Subcutaneous adipose tissue (tissue), 4 donors: ENCODE data around the gene HIPK3. TPM values are rescaled to one million over a fixed set of nuclear protein-coding genes. Genes with fewer than 3 reads are reported as not detected.

Experiments used
- CTCF ChIP-seq: fragments of 450-650 bp; IDR thresholded peaks from one replicate; pipeline ENCODE4 v1.5.1; 2016; ENCODE audit warnings: low read depth, mild to moderate bottlenecking, control low read depth, antibody characterized with exemption, moderate library complexity
- total RNA-seq, 4 donors: library from RNA; depleted of rRNA; stranded (reverse); fragments of >200 nt; gene quantifications; one replicate each; pipeline ENCODE4 v1.1.0, GENCODE V29; 2016

HIPK3 gene
- total RNA-seq, 4 donors from 2014 or later, result 243 to 401 (median 307) TPM

- TF ChIP-seq CTCF, result no peak
These were observed 7.7 kb downstream of the HIPK3 start for GRCh38 chr11:33264926-33265325.

DNA sequence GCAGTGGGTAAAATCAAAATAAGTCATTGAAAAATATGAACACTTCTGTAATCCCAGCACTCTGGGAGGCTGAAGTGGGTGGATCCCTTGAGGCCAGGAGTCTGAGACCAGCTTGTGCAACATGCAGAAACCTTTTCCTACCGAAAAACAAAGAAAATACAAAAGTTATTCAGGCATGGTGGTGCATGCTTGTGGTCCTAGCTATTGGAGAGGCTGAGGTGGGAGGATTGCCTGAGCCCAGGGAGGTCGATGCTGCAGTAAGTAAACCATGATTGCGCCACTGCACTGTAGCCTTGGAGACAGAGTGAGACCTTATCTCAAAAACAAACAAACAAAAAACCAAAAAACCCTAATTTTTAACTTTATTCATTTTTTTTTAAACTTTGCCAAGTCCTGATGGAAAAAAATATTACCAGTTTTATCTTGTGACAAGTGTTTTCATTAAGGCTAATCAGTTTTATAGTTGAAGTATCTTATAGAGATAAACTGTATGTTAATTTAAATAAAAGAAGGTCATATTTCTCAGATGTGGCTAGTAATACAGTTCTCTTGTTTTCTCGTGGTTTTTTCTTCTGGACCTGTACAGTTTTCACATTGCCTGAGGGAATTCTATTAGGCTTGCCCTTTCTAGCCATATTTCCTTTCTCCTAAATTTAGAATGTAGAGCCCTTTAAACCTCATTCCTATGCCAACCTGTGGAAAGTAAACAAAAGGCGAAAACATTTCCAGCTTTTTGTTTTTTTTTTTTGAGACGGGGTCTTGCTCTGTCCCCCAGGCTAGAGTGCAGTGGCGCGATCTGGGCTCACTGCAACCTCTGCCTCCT, 9.4 kb downstream of the HIPK3 start:
- TF ChIP-seq CTCF, result no peak

- no peak for TF ChIP-seq CTCF
These were observed 11.9 kb downstream of the HIPK3 start for GRCh38 chr11:33268945-33269540.

GRCh38 chr11:33269822-33270221, 12.6 kb downstream of the HIPK3 start:
- TF ChIP-seq CTCF, result no peak

- no peak for TF ChIP-seq CTCF
These were observed 13.9 kb downstream of the HIPK3 start for GRCh38 chr11:33271059-33271458.

GRCh38 chr11:33272338-33273107, 15.3 kb downstream of the HIPK3 start:
- no peak for TF ChIP-seq CTCF

GRCh38 chr11:33273656-33274055, 16.5 kb downstream of the HIPK3 start:
- TF ChIP-seq CTCF, result no peak
